ENCODE measurements around the gene ATOH7. TPM values are rescaled to one million over a fixed set of nuclear protein-coding genes. Genes with fewer than 3 reads are reported as not detected.

The ATOH7 gene
- polyA plus RNA-seq, 1 donor (not counting 4 experiments of a cell fraction or from before 2014, with no cell fraction given), result not detected

- H2AFZ ChIP-seq (ENCODE audit: control insufficient read depth, low read length), result no peak overlapping the region
- H3K27ac ChIP-seq (ENCODE audit: control insufficient read depth, insufficient read depth, low read length), result no peak overlapping the region
- DNase-seq (ENCODE audit: low read depth, low spot score) (no peak), FAIRE-seq (no peak)
- no peaks in the 10 kb centered on the region for H3K9me3 ChIP-seq (ENCODE audit: control insufficient read depth, low read depth, low read length)
- no peaks in the 10 kb centered on the region for H3K27me3 ChIP-seq (ENCODE audit: control insufficient read depth, extremely low read depth, insufficient read depth, low read length)
- no peak overlapping the region for H3K4me2 ChIP-seq (ENCODE audit: control insufficient read depth, extremely low read depth, insufficient read depth, low read depth, low read length)
- no peaks in the 10 kb centered on the region for H3K36me3 ChIP-seq (ENCODE audit: control insufficient read depth in 2 of 2, extremely low read depth in 1 of 2, insufficient read depth in 2 of 2, low read length in 2 of 2)
- no peaks in the 10 kb centered on the region for H3K79me2 ChIP-seq (ENCODE audit: control insufficient read depth, insufficient read depth, low read length)
- H3K4me3 ChIP-seq (ENCODE audit: control insufficient read depth in 2 of 3, extremely low read depth in 1 of 3, insufficient read depth in 2 of 3, low read depth in 1 of 3, low read length in 3 of 3), result no peak overlapping the region
- H4K20me1 ChIP-seq (ENCODE audit: control insufficient read depth, extremely low read depth, insufficient read depth, low read length), result no peaks in the 10 kb centered on the region
- peaks cover 8% of the 10 kb centered on the region for H3K4me1 ChIP-seq (ENCODE audit: control insufficient read depth, extremely low read depth, insufficient read depth, low read length)
- dilution Hi-C loops (cut with MboI; ENCODE audit: extremely low pct_ligation_motif_present, low sequenced_read_pairs), result no loop called here
- no peaks in the 10 kb centered on the region for H3K9me1 ChIP-seq (ENCODE audit: control insufficient read depth, extremely low read depth, insufficient read depth, low read length)
- no peak overlapping the region for H3K9ac ChIP-seq (ENCODE audit: control insufficient read depth, extremely low read depth, insufficient read depth, low read length)
- TF ChIP-seq, protein P1, sequence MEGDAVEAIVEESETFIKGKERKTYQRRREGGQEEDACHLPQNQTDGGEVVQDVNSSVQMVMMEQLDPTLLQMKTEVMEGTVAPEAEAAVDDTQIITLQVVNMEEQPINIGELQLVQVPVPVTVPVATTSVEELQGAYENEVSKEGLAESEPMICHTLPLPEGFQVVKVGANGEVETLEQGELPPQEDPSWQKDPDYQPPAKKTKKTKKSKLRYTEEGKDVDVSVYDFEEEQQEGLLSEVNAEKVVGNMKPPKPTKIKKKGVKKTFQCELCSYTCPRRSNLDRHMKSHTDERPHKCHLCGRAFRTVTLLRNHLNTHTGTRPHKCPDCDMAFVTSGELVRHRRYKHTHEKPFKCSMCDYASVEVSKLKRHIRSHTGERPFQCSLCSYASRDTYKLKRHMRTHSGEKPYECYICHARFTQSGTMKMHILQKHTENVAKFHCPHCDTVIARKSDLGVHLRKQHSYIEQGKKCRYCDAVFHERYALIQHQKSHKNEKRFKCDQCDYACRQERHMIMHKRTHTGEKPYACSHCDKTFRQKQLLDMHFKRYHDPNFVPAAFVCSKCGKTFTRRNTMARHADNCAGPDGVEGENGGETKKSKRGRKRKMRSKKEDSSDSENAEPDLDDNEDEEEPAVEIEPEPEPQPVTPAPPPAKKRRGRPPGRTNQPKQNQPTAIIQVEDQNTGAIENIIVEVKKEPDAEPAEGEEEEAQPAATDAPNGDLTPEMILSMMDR (optimal IDR thresholded peaks at IDR 0.05 in 1 of 3, IDR thresholded peaks at IDR 0.05 in 1 of 3, conservative IDR thresholded peaks at IDR 0.05 in 1 of 3; ENCODE audit: extremely low read depth in 1 of 3, insufficient read depth in 2 of 3, low read length in 3 of 3), result no peak
- TF ChIP-seq EZH2 (IDR thresholded peaks at IDR 0.05; ENCODE audit: low read length), result no peak
Observed at GRCh38 chr10:68194290-68194689, 37.6 kb downstream of the ATOH7 start.

DNA sequence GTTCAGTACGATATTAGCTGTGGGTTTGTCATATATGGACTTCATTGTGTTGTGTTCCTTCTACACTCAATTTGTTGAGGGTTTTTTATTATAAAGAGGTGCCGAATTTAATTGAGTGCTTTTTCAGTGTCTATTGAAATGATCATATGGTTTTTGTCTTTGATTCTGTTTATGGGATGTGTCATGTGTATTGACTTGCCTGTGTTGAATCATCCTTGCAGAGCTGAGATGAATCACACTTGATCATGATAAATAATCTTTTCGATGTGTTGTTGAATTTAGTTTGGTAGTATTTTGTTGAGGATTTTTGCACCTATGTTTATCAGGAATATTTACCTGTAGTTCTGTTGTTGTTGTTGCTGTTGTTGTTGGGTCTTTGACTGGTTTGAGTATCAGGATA is 39.8 kb downstream of the ATOH7 start:
- no peak overlapping the region for H3K9ac ChIP-seq (ENCODE audit: control insufficient read depth, extremely low read depth, insufficient read depth, low read length)
- FAIRE-seq, result peak; percentile 68
- no peaks in the 10 kb centered on the region for H3K9me3 ChIP-seq (ENCODE audit: control insufficient read depth, low read depth, low read length)
- H2AFZ ChIP-seq (ENCODE audit: control insufficient read depth, low read length), result no peak overlapping the region
- peaks cover 8% of the 10 kb centered on the region for H3K4me1 ChIP-seq (ENCODE audit: control insufficient read depth, extremely low read depth, insufficient read depth, low read length)
- no peaks in the 10 kb centered on the region for H3K36me3 ChIP-seq (ENCODE audit: control insufficient read depth in 2 of 2, extremely low read depth in 1 of 2, insufficient read depth in 2 of 2, low read length in 2 of 2)
- H3K4me2 ChIP-seq (ENCODE audit: control insufficient read depth, extremely low read depth, insufficient read depth, low read depth, low read length), result peak overlapping the region; percentile 42
- DNase-seq (ENCODE audit: low read depth, low spot score), result no peak
- H3K9me1 ChIP-seq (ENCODE audit: control insufficient read depth, extremely low read depth, insufficient read depth, low read length), result no peaks in the 10 kb centered on the region
- H4K20me1 ChIP-seq (ENCODE audit: control insufficient read depth, extremely low read depth, insufficient read depth, low read length), result no peaks in the 10 kb centered on the region
- no peak for TF ChIP-seq EZH2 (IDR thresholded peaks at IDR 0.05; ENCODE audit: low read length)
- TF ChIP-seq, protein P1 (optimal IDR thresholded peaks at IDR 0.05 in 1 of 3, IDR thresholded peaks at IDR 0.05 in 1 of 3, conservative IDR thresholded peaks at IDR 0.05 in 1 of 3; ENCODE audit: extremely low read depth in 1 of 3, insufficient read depth in 2 of 3, low read length in 3 of 3), result no peak
- dilution Hi-C loops (cut with MboI; ENCODE audit: extremely low pct_ligation_motif_present, low sequenced_read_pairs), result no loop called here
- no peaks in the 10 kb centered on the region for H3K79me2 ChIP-seq (ENCODE audit: control insufficient read depth, insufficient read depth, low read length)
- no peak overlapping the region for H3K27ac ChIP-seq (ENCODE audit: control insufficient read depth, insufficient read depth, low read length)
- H3K27me3 ChIP-seq (ENCODE audit: control insufficient read depth, extremely low read depth, insufficient read depth, low read length), result no peaks in the 10 kb centered on the region
- H3K4me3 ChIP-seq (ENCODE audit: control insufficient read depth in 2 of 3, extremely low read depth in 1 of 3, insufficient read depth in 2 of 3, low read depth in 1 of 3, low read length in 3 of 3), result no peak overlapping the region

Measured in keratinocyte (primary cell).